Measurements from ENCODE around the gene CHST3. TPM values are rescaled to one million over a fixed set of nuclear protein-coding genes. Genes with fewer than 3 reads are reported as not detected.

CHST3 gene
- total and polyA plus RNA-seq, 9 of the 15 experiments (the other 6 are each of a cell fraction or from before 2014, with no cell fraction given): 0.01 to 1.3 (median 0.15) TPM

GRCh38 chr10:71939304-71939703, 24.9 kb upstream of the CHST3 start (continued):
- TF ChIP-seq PRDM10 (IDR thresholded peaks at IDR 0.05; ENCODE audit: partially characterized antibody) (no peak), DMBX1 (CRISPR knock-in tag; IDR thresholded peaks at IDR 0.05; ENCODE audit: borderline replicate concordance) (no peak), SAFB (IDR thresholded peaks at IDR 0.05; ENCODE audit: borderline replicate concordance, low read depth, low read length) (no peak), ZKSCAN8 (CRISPR knock-in tag; IDR thresholded peaks at IDR 0.05) (no peak), SNIP1 (IDR thresholded peaks at IDR 0.05; ENCODE audit: low read depth) (no peak)
- TF ChIP-seq, protein P1, sequence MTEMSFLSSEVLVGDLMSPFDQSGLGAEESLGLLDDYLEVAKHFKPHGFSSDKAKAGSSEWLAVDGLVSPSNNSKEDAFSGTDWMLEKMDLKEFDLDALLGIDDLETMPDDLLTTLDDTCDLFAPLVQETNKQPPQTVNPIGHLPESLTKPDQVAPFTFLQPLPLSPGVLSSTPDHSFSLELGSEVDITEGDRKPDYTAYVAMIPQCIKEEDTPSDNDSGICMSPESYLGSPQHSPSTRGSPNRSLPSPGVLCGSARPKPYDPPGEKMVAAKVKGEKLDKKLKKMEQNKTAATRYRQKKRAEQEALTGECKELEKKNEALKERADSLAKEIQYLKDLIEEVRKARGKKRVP (CRISPR knock-in tag; IDR thresholded peaks at IDR 0.05): no peak

Measured in K562 (cell line).